Activated CD4-positive, CD25-positive, alpha-beta regulatory T cell treated with anti-CD3 and anti-CD28 coated beads, Interleukin-2, amount 50 U/mL, for 72 hours (primary cell): ENCODE measurements around the gene MTCL3.
"Not testable (repeated sequence)": the region's sequence is repeated elsewhere in the genome, so short reads cannot be mapped to it uniquely, and the experiment has no call there.

ENCODE experiments used
- DNase-seq: peaks from one replicate; pipeline ENCODE4 v3.0.0; 2021

The MTCL3 gene

DNA sequence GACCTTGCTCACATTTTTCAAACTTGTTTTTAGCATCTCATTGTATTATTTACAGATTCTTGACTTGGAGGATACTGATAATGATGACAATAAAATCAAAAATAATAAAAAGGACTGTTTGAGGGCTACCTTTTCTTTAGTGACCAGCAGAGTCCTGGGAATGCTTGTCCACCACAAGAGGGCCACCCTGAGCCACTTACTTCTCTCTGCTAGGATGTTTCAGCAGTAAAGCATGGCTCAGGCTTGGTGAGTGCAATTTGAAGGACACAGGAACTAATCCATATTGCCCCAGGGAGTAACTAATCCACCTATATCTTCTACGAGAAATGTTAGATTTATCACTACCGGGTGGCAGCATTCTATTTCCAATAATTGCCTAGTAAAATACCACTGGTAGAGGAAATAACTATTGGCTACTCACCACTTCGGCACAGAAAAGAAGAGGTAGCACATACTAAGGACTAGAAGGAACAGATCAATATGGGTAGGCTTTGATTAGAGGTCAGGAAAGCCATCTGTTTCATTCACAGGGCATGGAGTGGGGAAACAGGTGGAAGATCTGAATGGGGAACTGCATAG, 54.2 kb downstream of the MTCL3 start:
- DNase-seq, result peak; percentile 69

DNA sequence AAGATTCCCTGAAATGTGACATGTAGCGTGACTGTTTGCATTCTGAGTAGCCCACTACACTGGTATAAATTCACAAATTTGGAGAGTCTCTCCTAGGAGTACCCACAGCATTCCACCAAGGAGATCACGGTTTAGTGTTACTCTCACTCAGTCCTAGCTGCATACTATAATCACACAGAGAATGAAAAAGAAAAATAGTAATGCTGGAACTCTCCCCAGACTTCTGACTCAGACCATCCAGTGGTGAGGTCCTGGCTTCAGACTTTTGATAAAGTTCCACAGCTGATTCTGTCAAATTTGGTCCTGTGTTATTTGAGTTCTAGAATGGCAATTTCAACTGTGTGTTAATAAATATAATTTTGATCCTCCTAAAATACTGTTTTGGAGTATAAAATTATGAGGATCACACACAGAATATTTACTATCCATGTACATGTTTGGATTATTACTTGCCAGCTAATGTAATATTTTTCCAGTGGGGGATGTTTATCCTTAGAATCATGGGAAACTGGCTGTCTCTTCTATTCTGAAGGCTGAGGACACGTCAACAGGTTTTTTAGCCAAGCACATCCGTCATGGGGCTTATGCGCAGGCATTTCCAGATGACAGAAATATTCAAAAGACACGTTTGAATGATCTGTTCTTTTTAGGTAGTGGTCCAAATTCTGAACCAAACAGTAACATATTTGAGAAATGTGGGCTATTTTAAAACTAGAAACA, 54.8 kb downstream of the MTCL3 start:
- no peak for DNase-seq

- DNase-seq, result no peak
Observed at GRCh38 chr6:127463056-127463455, 56.1 kb downstream of the MTCL3 start.

DNA sequence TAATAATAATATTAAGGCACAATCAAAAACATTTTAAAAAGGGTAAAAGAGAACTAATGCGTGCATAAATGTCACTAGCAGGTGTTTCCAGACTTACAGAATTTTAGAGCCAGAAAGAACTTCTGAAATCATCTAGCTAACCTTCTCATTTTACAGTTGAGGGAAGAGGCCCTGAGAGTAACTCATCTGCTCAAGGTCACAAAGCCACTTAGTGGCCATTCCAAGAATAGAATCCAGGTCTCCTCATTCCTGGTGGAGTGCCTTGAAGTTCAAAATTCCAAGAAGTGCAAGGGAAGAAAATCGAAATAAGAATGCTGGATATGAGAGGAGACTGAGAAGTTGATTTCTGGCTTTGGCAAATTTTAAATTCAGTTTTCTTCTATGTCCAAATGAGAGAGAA, 56.8 kb downstream of the MTCL3 start:
- DNase-seq, result no peak

GRCh38 chr6:127460465-127460864, 58.7 kb downstream of the MTCL3 start:
- no peak for DNase-seq

GRCh38 chr6:127459231-127459641, 59.9 kb downstream of the MTCL3 start, which contains the start of gene KIAA0408:
Gene KIAA0408 (minus strand): TSS chr6:127459389. CDS start chr6:127453981, 5,408 bp downstream.
- no peak for DNase-seq

DNA sequence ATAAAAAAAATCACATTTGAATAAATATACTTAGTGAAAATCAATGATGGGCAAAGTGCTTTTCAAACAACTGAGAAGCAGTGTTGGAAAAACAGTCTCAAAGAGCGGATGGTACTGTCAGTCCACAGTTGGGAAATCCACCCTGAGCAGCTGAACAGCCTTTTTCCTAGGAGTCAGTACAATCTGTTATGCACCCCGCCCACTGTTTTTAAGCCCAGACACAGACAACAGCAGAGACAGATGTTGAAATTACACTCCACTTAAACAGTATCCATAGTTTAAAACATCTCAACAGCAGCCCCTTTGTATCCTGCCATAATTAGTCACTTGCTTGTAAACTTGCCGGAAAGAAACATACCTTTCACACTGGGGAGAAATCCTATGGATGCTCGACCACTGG, 60.3 kb downstream of the MTCL3 start:
- DNase-seq, result no peak

DNA sequence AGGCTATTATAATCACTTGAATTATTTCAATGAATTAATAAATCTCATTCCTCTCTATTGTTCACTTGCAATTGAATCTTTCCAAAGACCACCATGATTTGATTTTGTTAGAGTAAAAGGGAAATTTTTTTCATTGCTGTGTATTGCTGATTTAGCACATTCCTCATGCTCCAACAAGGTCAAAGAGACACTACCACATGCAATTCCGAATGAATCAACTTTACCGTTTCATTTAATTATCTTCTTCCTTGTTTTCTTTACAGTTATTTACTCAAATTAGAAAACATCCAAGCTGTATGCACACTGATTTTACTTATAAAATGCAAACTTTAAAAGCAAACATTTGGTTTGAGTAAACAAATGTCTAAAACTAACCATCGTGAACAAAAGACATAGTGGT, 60.9 kb downstream of the MTCL3 start:
- DNase-seq, result no peak

GRCh38 chr6:127457456-127458064, 61.6 kb downstream of the MTCL3 start:
- no peak for DNase-seq

- DNase-seq, result no peak
Observed at GRCh38 chr6:127456465-127456864, 62.7 kb downstream of the MTCL3 start.

DNA sequence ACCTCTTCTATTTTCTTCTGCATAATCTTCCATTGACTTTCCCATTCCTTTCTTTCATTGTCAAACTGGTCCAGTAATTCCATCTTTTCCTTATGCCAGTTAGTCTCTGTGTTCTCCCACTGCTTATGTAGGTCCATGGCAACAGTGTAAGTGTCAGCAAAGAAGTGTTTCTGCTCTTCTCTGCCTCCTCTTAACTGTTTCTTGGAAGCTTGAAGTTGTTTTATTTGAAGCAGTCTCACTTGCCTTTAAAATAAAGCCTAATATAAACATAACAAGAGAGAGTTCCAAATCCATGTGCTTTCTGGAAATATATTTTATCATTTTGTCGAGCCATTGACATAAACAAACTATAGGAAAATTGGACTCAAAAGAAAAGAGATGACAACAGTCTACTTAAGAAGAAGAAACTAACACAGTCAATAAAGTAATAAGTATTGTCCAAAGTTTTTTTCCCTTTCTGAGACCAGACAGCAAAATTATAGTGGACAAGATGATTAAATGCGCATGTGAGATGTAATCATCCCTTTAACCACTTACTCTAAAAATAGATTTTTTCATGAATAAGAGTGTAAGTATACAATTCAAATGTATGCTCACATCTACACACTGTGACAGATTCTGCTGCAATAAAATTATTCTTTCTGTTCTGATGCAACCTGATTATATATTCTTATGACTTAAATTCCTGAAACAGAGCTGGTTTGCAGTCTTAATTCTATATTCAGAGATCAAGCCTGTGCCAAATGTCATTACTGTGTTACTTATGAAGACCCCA, 65.1 kb downstream of the MTCL3 start:
- DNase-seq, result no peak

GRCh38 chr6:127452803-127453202, 66.3 kb downstream of the MTCL3 start:
- no peak for DNase-seq

DNA sequence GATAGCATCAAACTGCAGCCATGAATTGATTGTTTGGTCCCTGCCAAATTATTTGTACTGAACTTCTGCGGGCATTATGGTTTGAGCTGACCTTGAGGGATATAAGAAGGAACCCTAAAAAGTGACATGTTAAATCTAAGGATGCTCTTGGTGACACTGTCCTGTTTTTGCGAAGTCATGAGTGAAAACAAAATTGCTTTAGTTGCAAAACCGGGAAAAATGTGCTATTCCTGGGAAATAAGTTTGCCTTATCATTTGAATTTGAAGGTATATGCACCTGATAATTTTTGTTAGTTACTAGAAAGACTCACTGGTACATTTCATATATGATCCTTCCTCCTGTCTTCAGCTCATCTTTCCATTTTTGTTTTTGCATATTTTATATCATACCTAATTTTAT, 67.7 kb downstream of the MTCL3 start:
- DNase-seq, result no peak

DNA sequence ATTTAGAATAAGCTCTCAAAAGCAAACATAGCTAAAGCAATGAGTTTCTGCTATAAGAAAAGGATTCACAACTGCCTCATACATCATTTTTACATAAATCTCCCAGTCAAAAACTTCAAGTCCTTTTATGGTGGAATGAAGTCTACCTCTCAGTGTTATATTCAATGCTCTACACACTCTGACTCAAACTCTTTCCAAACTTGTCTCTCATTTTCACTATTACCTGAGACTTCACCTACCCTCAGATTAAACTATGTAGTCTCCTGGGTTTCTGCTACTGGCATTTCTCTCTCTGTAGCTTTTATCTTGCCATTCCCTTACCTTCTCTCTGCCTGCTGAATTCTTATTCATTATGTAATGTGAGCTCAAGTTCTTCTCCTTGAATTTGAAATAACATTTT, 71.4 kb downstream of the MTCL3 start:
- DNase-seq, result no peak

GRCh38 chr6:127446356-127446755, 72.8 kb downstream of the MTCL3 start:
- DNase-seq, result no peak

GRCh38 chr6:127441881-127442280, 77.3 kb downstream of the MTCL3 start:
- no peak for DNase-seq

- no peak for DNase-seq
Observed at GRCh38 chr6:127439718-127440117, 79.4 kb downstream of the MTCL3 start.

GRCh38 chr6:127436578-127437110, 82.5 kb downstream of the MTCL3 start:
- no peak for DNase-seq

DNA sequence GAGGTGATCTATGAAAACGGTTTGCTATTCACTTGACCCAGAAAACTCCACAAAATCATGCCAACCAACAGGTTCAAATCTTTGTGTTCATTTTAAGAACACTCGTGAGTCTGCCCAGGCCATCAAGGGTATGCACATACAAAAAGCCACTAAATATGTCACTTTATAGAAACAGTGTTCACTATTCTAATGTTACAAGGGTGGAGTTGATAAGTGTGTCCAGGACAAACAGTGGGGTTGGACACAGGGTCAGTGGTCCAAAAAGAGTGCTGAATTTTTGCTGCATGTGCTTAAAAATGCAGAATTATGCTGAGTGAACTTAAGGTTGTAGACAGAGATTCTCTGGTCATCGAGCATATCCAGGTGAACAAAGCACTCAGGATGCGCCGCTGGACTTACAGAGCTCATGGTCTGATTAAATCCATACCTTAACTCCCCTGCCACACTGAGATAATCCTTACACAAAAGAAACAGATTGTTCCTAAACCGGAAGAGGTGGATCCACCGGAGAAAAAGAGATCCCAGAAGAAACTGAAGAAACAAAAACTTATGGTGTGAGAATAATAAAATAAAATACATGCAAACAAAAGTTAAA, 83.4 kb downstream of the MTCL3 start:
- no peak for DNase-seq

GRCh38 chr6:127434651-127435050, 84.5 kb downstream of the MTCL3 start:
- DNase-seq, result no peak

GRCh38 chr6:127428562-127428961, 90.6 kb downstream of the MTCL3 start:
- DNase-seq, result not testable (repeated sequence)

- DNase-seq, result no peak
Observed at GRCh38 chr6:127423921-127424320, 95.2 kb downstream of the MTCL3 start.
